NCI-H1417 treated with DMSO at 0.1 percent for 48 hours (cell line): ENCODE data around the gene FAM216B.
"Not testable (repeated sequence)": the region's sequence is repeated elsewhere in the genome, so short reads cannot be mapped to it uniquely, and the experiment has no call there.

Experiments
- DNase-seq: peaks from one replicate; lab custom pipeline; 2025; lab: John Stamatoyannopoulos, UW

The FAM216B gene

GRCh38 chr13:42786715-42787114 lies 5.3 kb downstream of the FAM216B start:
- DNase-seq, result no peak

- no peak for DNase-seq
Observed at GRCh38 chr13:42788601-42789000, 7.2 kb downstream of the FAM216B start.

- no peak for DNase-seq
Observed at GRCh38 chr13:42792154-42792553, 10.8 kb downstream of the FAM216B start.

- DNase-seq, result no peak
Observed at GRCh38 chr13:42794577-42795275, 13.3 kb downstream of the FAM216B start.

- DNase-seq, result no peak
Observed at GRCh38 chr13:42795666-42796065, 14.3 kb downstream of the FAM216B start.

DNA sequence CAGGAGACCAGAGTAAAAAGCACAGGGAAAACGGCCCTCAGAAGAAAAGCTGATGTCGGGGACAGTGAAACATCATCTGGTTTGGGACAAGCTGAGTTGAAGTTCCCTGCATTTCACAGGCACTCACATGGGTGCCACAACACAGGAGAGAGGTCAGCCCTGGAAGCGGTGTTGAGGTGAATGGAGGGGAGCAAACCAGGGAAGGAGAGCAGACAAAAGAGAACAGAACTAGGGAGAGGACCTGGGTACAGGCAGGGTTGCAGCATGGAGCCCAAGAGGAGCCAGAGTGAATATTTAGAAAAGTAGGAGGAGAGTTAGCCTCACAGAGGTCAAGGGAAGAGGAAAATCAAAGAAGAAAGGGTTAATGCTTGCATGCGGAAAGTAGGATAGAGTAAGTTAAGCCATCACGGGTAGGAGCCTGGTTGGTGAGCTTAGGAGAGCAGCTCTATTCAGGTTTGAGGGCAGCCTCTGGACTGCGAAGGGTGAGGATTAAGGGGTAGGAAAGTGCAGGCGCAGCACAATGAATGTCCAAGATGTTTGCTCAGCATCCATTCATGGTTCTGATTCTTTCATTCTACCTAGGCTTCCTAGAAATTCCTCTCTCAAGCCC lies 15.5 kb downstream of the FAM216B start:
- DNase-seq, result no peak

- DNase-seq, result no peak
Observed at GRCh38 chr13:42798118-42798517, 16.7 kb downstream of the FAM216B start.

GRCh38 chr13:42800109-42800643 lies 18.8 kb downstream of the FAM216B start:
- DNase-seq, result no peak

DNA sequence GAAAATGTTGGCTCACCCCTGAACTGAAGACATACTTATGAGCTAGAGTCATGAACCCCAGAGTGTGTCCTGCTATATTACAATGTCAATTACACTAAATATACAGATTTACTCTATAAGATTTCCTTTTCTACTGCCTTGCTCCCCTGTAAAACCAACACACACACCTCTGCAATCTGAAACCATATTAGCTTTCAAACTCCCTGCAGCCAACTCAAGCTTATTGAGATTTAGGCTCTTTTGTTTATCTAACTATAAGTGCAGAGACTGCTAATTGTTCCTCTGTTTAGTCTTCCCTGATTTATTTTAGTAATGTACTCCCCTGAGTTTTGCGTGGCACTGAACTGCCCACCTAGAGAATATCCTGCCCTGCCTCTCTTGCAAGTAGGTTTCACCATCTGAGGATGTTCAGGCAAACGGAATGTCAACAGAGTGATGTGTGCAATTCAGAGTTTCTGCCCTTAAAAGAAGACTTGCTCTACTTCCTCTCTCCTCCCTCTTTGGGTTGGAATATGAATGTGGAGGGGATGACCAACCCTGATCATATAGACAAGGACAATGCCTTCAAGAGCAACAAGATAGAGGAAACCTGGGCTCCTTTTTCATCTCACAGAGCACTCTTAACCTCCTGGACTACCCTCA lies 22.3 kb downstream of the FAM216B start:
- no peak for DNase-seq

- DNase-seq, result no peak
Observed at GRCh38 chr13:42804244-42804874, 23.0 kb downstream of the FAM216B start.

DNA sequence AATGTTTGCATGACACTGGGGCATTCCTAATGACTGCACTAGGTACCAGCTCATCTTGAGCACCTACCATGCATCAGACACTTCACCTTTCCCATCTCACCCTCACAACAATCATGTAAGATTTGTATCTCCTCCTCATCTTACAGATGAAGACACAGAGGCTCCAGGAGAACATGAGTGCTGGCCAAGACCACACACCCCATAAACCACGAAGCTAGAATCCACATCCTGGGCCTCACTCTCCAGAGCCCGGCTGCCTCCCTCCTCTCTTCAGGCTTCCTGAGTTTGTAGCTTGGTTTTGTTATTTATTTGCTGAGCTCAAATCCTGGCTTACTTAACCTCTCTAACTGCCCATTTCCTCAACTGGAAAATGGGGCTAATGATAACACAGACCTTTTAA lies 25.9 kb downstream of the FAM216B start:
- DNase-seq, result no peak

GRCh38 chr13:42807866-42808265 lies 26.5 kb downstream of the FAM216B start:
- DNase-seq, result no peak

DNA sequence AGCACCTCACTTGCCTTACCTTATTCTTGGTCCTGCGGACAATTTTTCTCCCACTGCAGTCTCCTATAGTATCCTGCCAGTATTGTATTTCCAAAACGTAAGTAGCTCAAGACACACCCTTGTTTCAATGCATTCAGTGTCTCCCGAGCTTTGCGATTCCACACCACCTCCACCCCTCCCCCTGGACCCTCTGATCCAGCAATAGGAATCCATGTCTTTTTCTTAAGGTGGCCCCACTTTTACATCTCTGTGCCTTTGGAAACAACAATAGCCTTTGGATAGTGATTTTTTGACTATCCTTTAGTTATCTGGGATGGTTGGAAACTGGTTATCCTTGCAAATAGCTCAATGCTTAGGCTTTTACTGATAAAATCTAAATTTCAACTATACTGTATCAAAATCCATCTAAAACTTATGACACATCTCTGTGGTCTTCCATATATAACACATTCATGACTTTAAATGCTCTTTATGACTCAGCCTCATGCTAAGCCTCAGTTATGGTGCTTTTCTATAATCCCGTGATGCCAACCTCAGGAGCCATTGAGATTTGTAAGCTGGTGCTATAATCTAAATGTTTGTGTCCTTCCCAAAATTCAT lies 27.1 kb downstream of the FAM216B start:
- no peak for DNase-seq

GRCh38 chr13:42812316-42812715 lies 30.9 kb downstream of the FAM216B start:
- no peak for DNase-seq

GRCh38 chr13:42814868-42815267 lies 33.5 kb downstream of the FAM216B start:
- DNase-seq, result no peak

DNA sequence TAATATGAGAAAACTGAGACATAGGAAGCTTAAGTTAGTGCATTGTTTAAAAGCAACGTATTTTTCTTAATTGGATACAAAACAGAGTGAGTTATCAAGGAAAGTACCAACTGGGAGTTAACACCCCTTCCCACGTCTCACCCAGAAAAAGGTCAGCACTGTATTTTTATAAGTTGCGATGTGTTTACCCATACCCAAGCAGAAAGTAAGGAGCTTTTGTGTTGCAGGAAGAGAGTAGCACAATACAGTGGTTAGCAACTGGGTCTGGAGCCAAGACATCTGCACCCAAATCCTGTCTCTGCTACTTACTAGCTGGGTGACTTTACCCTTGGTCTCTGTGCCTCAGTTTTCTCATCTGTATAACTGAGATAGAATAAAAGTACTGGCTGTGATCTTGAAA lies 34.3 kb downstream of the FAM216B start:
- DNase-seq, result no peak

DNA sequence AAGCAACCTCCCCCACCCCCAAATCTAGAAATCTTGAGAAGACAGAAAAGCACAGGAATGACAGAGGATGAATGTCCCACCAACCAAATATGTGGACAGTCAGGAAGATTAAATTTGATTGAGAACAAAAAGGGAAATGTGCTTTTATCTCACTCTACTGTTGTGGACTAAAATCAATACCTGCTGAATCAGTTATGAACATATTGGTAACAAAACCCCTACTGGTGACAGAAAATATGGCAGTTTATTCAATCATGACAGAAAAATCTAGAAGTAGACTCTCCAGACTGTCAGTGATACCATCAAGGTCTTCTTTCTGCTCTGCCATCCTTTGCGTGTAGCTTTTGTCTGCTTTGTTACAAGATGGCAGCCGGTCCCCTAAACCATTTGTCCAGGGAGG lies 35.2 kb downstream of the FAM216B start:
- DNase-seq, result no peak

GRCh38 chr13:42819687-42820086 lies 38.3 kb downstream of the FAM216B start:
- DNase-seq, result not testable (repeated sequence)

DNA sequence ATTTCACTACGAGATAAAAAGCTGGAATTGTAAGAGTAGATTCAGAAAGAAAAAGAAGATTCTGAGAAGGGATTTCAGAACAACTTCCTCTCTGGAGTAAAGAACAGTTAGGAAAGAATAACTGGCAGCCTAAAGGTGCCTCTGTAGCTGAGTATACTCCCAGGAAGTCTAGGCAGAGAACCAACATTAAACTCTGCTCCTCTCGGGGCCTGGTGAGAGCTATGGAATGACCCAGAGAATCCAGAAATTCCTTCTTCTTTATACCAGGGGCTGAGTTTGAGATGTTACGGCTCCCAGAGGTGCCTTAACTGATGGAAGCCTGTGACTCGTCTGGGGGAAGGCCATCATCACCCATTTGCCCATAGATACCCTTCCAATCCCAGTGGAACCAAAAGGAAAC lies 39.1 kb downstream of the FAM216B start:
- no peak for DNase-seq

DNA sequence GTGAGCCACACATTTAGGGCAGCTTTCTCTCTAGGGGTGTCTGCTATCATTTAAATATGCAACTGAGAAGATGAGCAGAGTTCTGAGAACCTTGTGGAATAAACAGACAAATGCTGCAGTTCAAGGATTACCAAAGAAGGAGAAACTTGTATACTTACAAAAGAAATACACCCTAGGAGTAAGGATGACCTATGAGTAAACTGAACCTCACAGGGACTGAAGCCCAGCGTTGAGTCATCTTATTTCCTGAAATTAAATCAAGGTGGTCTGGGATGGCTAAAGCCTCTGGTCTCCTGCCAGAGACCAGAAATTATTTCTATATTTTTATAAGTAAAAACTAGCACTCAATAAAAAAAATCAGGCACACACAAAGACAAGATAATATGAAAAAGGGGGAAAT lies 40.1 kb downstream of the FAM216B start:
- no peak for DNase-seq

GRCh38 chr13:42832341-42833096 lies 51.1 kb downstream of the FAM216B start:
- no peak for DNase-seq

- no peak for DNase-seq
Observed at GRCh38 chr13:42834946-42835345, 53.6 kb downstream of the FAM216B start.
